Activated T-helper 1 cell treated with anti-CD3 and anti-CD28 coated beads, Interleukin-2, amount 50 U/mL, for 16 hours (primary cell): ENCODE data around the gene CFAP53.
A peak's percentile ranks its signal among the peaks of the same experiment; 100 is the strongest.
"Not testable (repeated sequence)": the region's sequence is repeated elsewhere in the genome, so short reads cannot be mapped to it uniquely, and the experiment has no call there.

Source experiments
- DNase-seq, 2 donors: peaks; one replicate each; pipeline ENCODE4 v3.0.0-alpha.2; 2020; ENCODE audit warnings: low read depth in 1 of 2, low spot score in 1 of 2

CFAP53 gene

GRCh38 chr18:50266248-50266704 is at the start of gene CFAP53:
Gene CFAP53, minus strand, starts transcription at chr18:50266495. Its CDS starts 91 bp downstream, at chr18:50266404.
- DNase-seq: peak; percentile 70

- no peak for DNase-seq
Observed at GRCh38 chr18:50315100-50315871, 49.0 kb upstream of the CFAP53 start.

- DNase-seq: no peak
Observed at GRCh38 chr18:50313873-50314460, 47.7 kb upstream of the CFAP53 start.

- no peak for DNase-seq
Observed at GRCh38 chr18:50313031-50313607, 46.8 kb upstream of the CFAP53 start.

GRCh38 chr18:50312296-50313030 is 46.2 kb upstream of the CFAP53 start:
- DNase-seq: no peak

- no peak for DNase-seq
Observed at GRCh38 chr18:50311650-50312049, 45.4 kb upstream of the CFAP53 start.

- no peak for DNase-seq
Observed at GRCh38 chr18:50310080-50310479, 43.8 kb upstream of the CFAP53 start.

- DNase-seq: not testable (repeated sequence)
Observed at GRCh38 chr18:50308851-50309250, 42.6 kb upstream of the CFAP53 start.

GRCh38 chr18:50307738-50308470 is 41.6 kb upstream of the CFAP53 start:
- peak; percentile 73 to 74 for DNase-seq

- DNase-seq: no peak
Observed at GRCh38 chr18:50307400-50307737, 41.1 kb upstream of the CFAP53 start.

GRCh38 chr18:50306944-50307343 is 40.6 kb upstream of the CFAP53 start:
- DNase-seq: no peak

- DNase-seq: no peak
Observed at GRCh38 chr18:50301074-50301473, 34.8 kb upstream of the CFAP53 start.

GRCh38 chr18:50299626-50300388 is 33.5 kb upstream of the CFAP53 start:
- DNase-seq: no peak

- no peak for DNase-seq
Observed at GRCh38 chr18:50298443-50299284, 32.4 kb upstream of the CFAP53 start.

GRCh38 chr18:50297621-50298442 is 31.5 kb upstream of the CFAP53 start:
- no peak for DNase-seq

- DNase-seq: no peak
Observed at GRCh38 chr18:50293039-50293438, 26.7 kb upstream of the CFAP53 start.

GRCh38 chr18:50289108-50289443 is 22.8 kb upstream of the CFAP53 start:
- no peak for DNase-seq

- DNase-seq: not testable (repeated sequence)
Observed at GRCh38 chr18:50288348-50289107, 22.2 kb upstream of the CFAP53 start.
